ENCODE measurements around the gene SLC7A1. TPM values are rescaled to one million over a fixed set of nuclear protein-coding genes. Genes with fewer than 3 reads are reported as not detected.

SLC7A1 gene
- total and polyA plus RNA-seq, 2 experiments from 2014 or later, result 23.0 to 74.7 TPM

- Histone ChIP-seq H4K20me1 (replicated peaks; ENCODE audit: insufficient read depth) (no peaks in the 10 kb centered on the region), H3K27me3 (ENCODE audit: insufficient read depth) (no peaks in the 10 kb centered on the region), H3K9me2 (ENCODE audit: insufficient read depth) (no peaks in the 10 kb centered on the region), H2AFZ (no peak overlapping the region; the same call in 1 of the 2 replicates), H3K79me2 (replicated peaks; ENCODE audit: insufficient read depth) (no peaks in the 10 kb centered on the region), H3F3A (replicated peaks; ENCODE audit: low read depth) (no peaks in the 10 kb centered on the region), H3K4me1 (ENCODE audit: insufficient read depth) (peaks cover 11% of the 10 kb centered on the region), H3K4me3 (no peak overlapping the region), H3K4me2 (no peak overlapping the region), H3K27ac (ENCODE audit: low read depth) (no peak overlapping the region), H3K36me3 (ENCODE audit: insufficient read depth) (no peaks in the 10 kb centered on the region)
- ATAC-seq (peak; percentile 18; the same call in 1 of the 3 replicates), DNase-seq (ENCODE audit: low spot score) (peak; percentile 20)
- no peak overlapping the region for H3K27ac Mint-ChIP-seq
- no peaks in the 10 kb centered on the region for H3K36me3 Mint-ChIP-seq (ENCODE audit: low read depth)
- peaks cover 12% of the 10 kb centered on the region for H3K27me3 Mint-ChIP-seq (ENCODE audit: insufficient read depth, low read depth, poor library complexity)
- H3K4me3 Mint-ChIP-seq, result no peak overlapping the region
- no peak for TF ChIP-seq ZNF331 (CRISPR knock-in tag; IDR thresholded peaks at IDR 0.05; ENCODE audit: low read depth)
- TF ChIP-seq STAT1 (IDR thresholded peaks at IDR 0.05; ENCODE audit: unreplicated experiment), result no peak
- TF ChIP-seq, protein P1, sequence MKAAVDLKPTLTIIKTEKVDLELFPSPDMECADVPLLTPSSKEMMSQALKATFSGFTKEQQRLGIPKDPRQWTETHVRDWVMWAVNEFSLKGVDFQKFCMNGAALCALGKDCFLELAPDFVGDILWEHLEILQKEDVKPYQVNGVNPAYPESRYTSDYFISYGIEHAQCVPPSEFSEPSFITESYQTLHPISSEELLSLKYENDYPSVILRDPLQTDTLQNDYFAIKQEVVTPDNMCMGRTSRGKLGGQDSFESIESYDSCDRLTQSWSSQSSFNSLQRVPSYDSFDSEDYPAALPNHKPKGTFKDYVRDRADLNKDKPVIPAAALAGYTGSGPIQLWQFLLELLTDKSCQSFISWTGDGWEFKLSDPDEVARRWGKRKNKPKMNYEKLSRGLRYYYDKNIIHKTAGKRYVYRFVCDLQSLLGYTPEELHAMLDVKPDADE (IDR thresholded peaks at IDR 0.05), result no peak
- TF ChIP-seq POLR2AphosphoS5 (IDR thresholded peaks at IDR 0.05; ENCODE audit: low read depth), result no peak
- TF ChIP-seq ZNF462 (CRISPR knock-in tag; IDR thresholded peaks at IDR 0.05), result no peak
- no peak for TF ChIP-seq CREB1 (CRISPR knock-in tag; IDR thresholded peaks at IDR 0.05; ENCODE audit: low read depth)
- no peak for TF ChIP-seq EZH2phosphoT487 (IDR thresholded peaks at IDR 0.05; ENCODE audit: unreplicated experiment)
- peaks cover 18% of the 10 kb centered on the region for H3K4me1 Mint-ChIP-seq
- H3K9me3 Mint-ChIP-seq, result no peaks in the 10 kb centered on the region
These were observed 115.6 kb downstream of the SLC7A1 start for GRCh38 chr13:29479716-29480492.
